ENCODE measurements around the gene SLMAP. TPM values are rescaled to one million over a fixed set of nuclear protein-coding genes. Genes with fewer than 3 reads are reported as not detected.
A peak's percentile ranks its signal among the peaks of the same experiment; 100 is the strongest.

SLMAP gene
- total RNA-seq, 4 donors from 2014 or later, result 49.4 to 89.1 (median 61.3) TPM

DNA sequence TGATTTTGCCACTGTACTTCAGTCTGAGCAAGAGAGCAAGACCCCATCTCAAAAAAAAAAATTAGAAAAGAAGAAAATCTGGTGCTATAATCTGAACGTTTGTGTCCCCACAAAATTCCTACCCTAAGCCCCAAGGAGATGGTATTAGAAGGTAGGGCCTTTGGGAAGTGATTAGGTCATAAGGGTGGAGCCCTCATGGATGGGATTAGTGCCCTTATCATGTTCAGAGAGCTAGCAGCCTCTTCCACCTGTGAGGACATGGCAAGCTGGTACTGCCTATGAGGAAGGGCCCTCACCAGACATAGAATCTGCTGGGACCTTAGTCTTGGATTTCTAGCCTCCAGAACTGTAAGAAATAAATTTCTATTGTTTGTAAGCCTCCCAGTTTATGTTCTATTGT, 201.7 kb downstream of the SLMAP start:
- WGBS, result 100% methylated on average over 1 of the region's 1 CpG
- H3K4me3 ChIP-seq, result no peak overlapping the region
- H3K36me3 ChIP-seq, result no peaks in the 10 kb centered on the region
- no peak overlapping the region for H3K27ac ChIP-seq
- TF ChIP-seq, protein P1, sequence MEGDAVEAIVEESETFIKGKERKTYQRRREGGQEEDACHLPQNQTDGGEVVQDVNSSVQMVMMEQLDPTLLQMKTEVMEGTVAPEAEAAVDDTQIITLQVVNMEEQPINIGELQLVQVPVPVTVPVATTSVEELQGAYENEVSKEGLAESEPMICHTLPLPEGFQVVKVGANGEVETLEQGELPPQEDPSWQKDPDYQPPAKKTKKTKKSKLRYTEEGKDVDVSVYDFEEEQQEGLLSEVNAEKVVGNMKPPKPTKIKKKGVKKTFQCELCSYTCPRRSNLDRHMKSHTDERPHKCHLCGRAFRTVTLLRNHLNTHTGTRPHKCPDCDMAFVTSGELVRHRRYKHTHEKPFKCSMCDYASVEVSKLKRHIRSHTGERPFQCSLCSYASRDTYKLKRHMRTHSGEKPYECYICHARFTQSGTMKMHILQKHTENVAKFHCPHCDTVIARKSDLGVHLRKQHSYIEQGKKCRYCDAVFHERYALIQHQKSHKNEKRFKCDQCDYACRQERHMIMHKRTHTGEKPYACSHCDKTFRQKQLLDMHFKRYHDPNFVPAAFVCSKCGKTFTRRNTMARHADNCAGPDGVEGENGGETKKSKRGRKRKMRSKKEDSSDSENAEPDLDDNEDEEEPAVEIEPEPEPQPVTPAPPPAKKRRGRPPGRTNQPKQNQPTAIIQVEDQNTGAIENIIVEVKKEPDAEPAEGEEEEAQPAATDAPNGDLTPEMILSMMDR (IDR thresholded peaks at IDR 0.05), result no peak
- TF ChIP-seq EP300 (IDR thresholded peaks at IDR 0.05) (no peak), POLR2A (IDR thresholded peaks at IDR 0.05) (no peak), POLR2AphosphoS5 (IDR thresholded peaks at IDR 0.05) (no peak)
- no peak for DNase-seq (ENCODE audit: low spot score in 2 of 2)
- peaks cover 31% of the 10 kb centered on the region for H3K4me1 ChIP-seq
- H3K9me3 ChIP-seq, result no peaks in the 10 kb centered on the region
- H3K27me3 ChIP-seq, result no peaks in the 10 kb centered on the region

DNA sequence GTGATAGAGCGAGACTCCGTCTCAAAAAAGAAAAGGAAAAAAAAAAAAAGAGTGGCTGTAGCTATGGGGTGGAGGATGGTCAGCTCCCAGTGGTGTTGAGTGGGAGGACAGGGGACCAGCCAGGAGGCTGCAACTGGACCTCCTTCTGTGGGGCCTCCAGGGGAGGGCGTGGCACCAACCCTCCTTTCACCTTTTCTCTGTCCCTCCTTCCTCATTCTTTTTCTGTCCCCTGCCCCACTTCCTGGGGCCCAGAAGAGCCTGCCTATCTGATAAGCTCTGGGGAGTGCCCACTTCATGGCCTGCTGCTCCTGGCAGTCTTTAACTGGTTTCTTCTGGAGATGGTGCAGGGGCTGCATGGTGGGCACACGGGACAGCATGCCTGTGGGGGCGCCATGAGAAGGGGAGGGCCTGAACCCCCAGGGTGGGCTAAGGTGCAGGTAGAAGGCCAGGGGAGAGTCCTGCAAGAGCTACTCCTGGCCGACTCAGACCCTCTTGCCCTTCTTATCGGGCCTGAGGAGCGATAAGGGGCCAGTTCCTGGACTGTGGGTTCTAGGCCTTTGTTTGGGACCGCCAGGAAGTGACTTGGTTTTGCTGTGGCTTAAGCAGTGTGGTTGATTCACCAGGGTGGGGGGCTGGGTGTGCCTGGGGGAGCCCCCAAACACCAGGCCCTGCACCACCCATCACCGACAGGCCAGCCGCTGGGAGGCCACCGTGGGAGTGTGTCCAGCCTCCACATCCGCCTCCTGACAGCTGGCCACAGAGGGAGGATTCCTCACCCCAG, 202.7 kb downstream of the SLMAP start:
- no peaks in the 10 kb centered on the region for H3K36me3 ChIP-seq
- peak overlapping the region; percentile 41 for H3K27ac ChIP-seq
- no peak for TF ChIP-seq EP300 (IDR thresholded peaks at IDR 0.05)
- TF ChIP-seq POLR2AphosphoS5 (IDR thresholded peaks at IDR 0.05), result no peak
- TF ChIP-seq, protein P1 (IDR thresholded peaks at IDR 0.05), result no peak
- no peak for TF ChIP-seq POLR2A (IDR thresholded peaks at IDR 0.05)
- no peaks in the 10 kb centered on the region for H3K27me3 ChIP-seq
- H3K4me3 ChIP-seq, result no peak overlapping the region
- DNase-seq (ENCODE audit: low spot score in 2 of 2), result no peak
- peaks cover 31% of the 10 kb centered on the region for H3K4me1 ChIP-seq
- 86% methylated on average over 9 of the region's 13 CpGs for WGBS
- H3K9me3 ChIP-seq, result no peaks in the 10 kb centered on the region

DNA sequence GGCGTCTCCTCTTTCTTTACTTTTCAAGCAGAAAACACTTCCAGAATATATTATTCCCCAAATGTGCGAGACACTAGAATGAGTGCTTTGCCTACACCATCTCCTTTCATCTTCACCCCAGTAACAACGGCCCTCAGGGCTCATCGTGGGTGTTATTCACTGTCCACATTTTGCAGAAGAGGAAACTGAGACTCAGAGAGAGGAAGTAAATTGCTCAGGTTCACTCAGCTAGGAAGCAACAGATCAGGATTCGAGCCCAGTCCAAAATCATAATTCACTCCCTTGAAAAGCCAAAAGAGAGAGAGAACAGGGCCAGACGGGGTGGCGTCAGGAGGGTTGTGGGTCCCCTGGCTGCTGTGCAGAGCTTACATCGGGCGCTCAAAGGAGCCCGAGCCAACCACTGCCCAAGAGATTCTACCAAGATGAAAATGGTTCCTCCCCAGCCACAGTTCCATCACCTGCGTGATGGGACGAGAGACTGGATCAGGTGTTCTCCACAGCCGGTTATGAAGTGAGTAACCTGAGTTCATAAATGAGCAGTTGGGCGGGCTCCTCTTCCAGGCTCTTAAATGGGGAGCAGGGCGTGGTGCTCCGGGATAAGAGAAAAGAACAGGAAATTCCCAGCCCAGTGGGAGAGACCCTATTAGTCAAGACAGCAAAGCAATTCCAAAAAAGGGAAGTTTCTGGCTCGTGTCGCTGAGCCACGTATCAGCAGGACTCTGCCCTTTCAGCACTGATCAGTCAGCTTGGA, 203.5 kb downstream of the SLMAP start:
- DNase-seq (ENCODE audit: low spot score in 2 of 2), result no peak

DNA sequence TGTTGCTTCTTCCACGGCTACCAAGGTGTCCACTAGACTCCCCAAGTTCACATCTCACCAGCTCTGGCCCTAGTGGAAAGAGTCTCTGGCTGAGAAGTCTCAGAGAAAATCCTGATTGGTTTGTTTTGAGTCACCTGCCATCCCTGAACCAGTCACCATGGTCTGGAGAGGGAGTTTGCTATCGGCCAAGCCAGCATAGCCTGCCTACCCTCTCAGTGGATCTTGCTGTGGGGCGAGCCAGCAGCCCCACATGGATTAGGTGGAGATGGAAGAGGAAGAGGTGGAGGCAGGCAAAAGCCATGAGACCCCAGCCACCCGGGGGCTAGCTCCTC, 204.0 kb downstream of the SLMAP start:
- peaks cover 31% of the 10 kb centered on the region for H3K4me1 ChIP-seq
- H3K27ac ChIP-seq, result peak overlapping the region; percentile 41
- no peak for DNase-seq (ENCODE audit: low spot score in 2 of 2)
- 22% methylated on average over 2 of the region's 4 CpGs for WGBS
- TF ChIP-seq EP300 (IDR thresholded peaks at IDR 0.05), result no peak
- TF ChIP-seq POLR2AphosphoS5 (IDR thresholded peaks at IDR 0.05), result no peak
- TF ChIP-seq, protein P1 (IDR thresholded peaks at IDR 0.05), result no peak
- no peak for TF ChIP-seq POLR2A (IDR thresholded peaks at IDR 0.05)
- no peaks in the 10 kb centered on the region for H3K36me3 ChIP-seq
- no peaks in the 10 kb centered on the region for H3K27me3 ChIP-seq
- H3K4me3 ChIP-seq, result no peak overlapping the region
- H3K9me3 ChIP-seq, result no peaks in the 10 kb centered on the region

More for the DNA sequence above, 203.5 kb downstream of the SLMAP start:
- H3K36me3 ChIP-seq, result no peaks in the 10 kb centered on the region
- no peak overlapping the region for H3K4me3 ChIP-seq
- TF ChIP-seq EP300 (IDR thresholded peaks at IDR 0.05) (no peak), POLR2A (IDR thresholded peaks at IDR 0.05) (no peak), POLR2AphosphoS5 (IDR thresholded peaks at IDR 0.05) (no peak)
- TF ChIP-seq, protein P1 (IDR thresholded peaks at IDR 0.05), result no peak
- no peaks in the 10 kb centered on the region for H3K27me3 ChIP-seq
- 18% methylated on average over 18 of the region's 19 CpGs for WGBS
- peaks cover 31% of the 10 kb centered on the region for H3K4me1 ChIP-seq
- peak overlapping the region; percentile 41 for H3K27ac ChIP-seq
- no peaks in the 10 kb centered on the region for H3K9me3 ChIP-seq

DNA sequence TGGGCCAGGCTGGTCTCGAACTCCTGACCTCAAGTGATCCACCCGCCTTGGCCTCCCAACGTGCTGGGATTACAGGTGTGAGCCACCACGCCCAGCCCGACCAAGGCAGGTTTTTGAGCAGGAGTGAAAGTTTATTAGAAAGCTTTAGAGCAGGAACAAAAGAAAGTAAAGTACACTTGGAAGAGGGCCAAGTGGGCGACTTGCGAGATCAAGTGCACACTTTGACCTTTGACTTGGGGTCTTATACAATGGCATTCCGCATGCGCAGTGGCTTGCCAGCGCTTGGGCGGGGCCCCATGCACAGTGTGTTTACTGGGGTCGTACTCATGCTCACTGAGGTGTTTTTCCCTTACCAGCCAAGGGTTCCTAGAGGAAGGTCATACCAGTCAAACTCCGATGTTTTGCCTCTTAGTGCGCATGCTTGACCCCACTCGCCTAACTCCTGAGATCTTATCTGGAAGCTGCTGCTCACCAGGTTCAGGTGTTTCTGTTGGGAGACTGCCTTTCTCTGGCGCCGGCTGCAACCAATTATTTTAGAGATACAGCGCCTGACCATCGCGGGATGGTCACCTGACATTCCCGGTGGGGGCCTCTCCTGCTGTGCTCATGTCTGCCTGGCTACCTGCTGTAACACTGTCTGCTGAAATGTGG, 205.2 kb downstream of the SLMAP start:
- no peak overlapping the region for H3K27ac ChIP-seq
- H3K36me3 ChIP-seq, result no peaks in the 10 kb centered on the region
- H3K4me3 ChIP-seq, result no peak overlapping the region
- peaks cover 30% of the 10 kb centered on the region for H3K4me1 ChIP-seq
- H3K27me3 ChIP-seq, result no peaks in the 10 kb centered on the region
- WGBS, result 79% methylated on average over 21 of the region's 21 CpGs
- TF ChIP-seq POLR2A (IDR thresholded peaks at IDR 0.05) (no peak), POLR2AphosphoS5 (IDR thresholded peaks at IDR 0.05) (no peak), EP300 (IDR thresholded peaks at IDR 0.05) (no peak)
- TF ChIP-seq, protein P1 (IDR thresholded peaks at IDR 0.05), result no peak
- no peaks in the 10 kb centered on the region for H3K9me3 ChIP-seq
- no peak for DNase-seq (ENCODE audit: low spot score in 2 of 2)

Measured in suprapubic skin (tissue), 4 donors.